Brain pericyte (primary cell): Measurements from ENCODE around the gene KRT39.
"Not testable (repeated sequence)": the region's sequence is repeated elsewhere in the genome, so short reads cannot be mapped to it uniquely, and the experiment has no call there.

Source experiments
- DNase-seq: peaks from one replicate; pipeline ENCODE4 v3.0.0-alpha.2; 2012; ENCODE audit warnings: low read depth, low spot score

KRT39 gene

DNA sequence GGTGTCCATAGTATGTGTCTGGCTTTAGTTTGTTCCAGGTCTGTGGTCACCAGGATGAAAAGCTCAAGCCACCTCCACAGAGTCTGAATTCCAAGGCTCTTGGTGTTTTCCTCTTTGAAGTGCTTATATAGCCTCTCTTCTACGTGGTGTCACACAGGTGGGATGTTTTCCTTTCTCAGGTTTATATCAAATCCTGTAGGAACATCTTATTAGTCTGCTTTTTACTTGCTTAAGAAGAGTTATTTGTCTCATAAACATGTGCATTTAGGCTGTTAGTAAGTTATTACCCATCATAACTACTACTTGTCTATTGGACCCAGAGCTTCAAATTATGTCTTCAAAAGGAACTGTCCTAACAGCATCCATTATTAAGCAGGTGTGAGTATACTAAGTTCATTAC, at the start of gene KRT39:
TSS of gene KRT39 (minus strand) at position 101 of the 400 bp plus-strand sequence. CDS start at position 9, 92 bp downstream.
- DNase-seq: no peak

DNA sequence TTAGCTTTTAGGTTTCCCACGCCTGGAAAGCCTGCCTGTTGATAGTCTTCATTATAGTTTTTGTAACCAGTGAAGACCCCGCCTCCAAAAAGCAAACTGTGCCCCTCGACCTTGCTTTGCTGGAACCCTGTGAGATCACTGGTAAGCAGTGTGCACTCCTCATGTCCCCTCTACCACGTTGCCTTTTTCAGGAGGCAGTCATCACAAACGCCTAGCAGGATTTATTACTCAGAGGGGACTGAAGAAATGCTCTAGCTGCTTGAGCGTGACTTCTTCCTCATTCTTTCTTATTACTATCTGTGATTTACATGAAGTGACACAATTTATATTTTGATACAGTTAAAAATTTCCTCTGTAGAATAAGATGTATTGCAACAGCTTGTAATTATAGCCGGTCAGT, 48.7 kb upstream of the KRT39 start:
- DNase-seq: no peak

DNA sequence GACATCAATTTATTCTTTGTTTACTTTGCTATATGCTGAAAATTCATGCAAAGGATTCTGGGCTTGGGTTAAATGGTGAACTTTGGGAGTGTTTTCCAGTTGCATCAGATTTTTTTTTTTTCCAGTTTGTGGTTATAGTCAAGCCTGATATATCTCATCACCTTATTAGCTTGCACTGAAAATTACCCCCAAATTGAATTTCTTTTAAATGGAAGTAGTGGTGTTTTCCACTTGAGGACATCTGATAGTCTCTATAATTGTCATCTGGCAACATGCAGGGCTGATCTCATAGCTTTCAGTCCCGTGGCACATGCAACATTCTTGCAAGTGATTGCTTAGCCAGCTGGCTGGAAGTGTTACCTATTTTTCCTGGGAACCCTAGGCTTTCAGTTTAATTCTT, 46.9 kb upstream of the KRT39 start:
- DNase-seq: no peak

DNA sequence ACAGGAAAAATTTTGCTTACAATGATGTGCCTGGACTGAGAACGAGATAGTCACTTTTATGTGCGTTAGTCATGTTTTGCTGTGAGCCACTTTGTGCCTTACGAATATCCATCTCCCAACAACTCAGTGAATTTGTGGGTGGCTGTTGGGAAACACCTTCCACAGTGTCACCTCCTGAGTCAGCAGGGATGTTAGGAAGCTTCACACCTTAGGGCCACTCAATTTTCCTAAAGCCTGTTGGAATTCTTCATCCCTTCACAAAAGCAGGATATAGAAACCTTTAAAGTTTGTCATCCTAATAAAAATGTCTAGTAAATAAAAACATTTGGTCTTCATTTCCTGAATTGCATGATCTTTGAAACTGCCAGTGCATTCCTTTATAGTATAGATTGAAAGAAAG, 46.4 kb upstream of the KRT39 start:
- no peak for DNase-seq

DNA sequence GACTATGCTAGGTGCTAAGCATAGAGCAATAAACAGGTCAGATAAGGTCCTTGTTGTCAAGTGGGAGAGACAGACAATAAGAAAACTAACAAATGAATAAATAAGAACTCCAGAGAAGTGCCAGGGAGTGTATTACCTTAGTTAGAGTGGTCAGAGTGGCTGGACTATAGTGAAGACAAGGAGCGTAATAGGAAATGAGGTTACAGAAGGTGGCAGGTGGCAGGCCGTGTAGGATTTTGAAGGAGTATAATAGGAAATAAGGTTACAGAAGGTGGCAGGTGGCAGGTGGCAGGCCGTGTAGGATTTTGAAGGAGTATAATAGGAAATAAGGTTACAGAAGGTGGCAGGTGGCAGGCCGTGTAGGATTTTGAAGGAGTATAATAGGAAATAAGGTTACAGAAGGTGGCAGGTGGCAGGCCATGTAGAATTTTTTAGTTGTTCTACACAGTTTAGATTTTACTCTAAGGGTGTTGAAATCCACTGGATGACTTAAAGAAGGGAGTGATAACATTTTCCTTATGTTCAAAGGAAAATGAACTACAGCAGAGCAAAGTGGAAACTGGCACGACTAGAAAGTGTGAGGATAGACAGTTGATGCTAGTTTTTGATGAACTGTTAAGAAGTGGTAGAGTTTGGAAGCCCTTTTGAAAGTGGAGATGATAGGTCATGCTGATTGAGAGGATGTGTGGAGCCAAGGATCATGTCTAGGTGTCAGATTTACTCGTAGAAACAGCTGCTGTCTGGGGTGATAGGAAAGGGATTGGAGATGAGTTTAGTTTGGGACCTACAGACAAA, 45.8 kb upstream of the KRT39 start:
- DNase-seq: no peak

DNA sequence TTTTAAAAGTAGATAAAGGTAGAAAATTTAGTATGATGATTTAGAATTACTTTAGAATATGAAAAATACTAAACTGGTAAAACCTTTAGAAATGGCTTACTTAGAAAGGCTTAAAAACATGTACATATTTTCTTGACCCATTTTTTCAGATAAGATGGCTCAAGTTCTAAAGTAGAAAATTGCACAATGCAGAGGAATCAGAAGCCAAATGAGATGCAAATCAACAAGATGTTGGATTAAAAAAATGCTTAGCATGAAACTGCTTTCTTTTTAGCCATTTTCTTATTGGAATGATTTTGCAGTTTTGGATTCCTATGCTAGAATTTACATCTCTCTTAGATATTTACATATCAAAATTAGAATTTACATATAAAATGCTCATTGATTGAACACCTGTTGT, 43.7 kb upstream of the KRT39 start:
- DNase-seq: no peak

DNA sequence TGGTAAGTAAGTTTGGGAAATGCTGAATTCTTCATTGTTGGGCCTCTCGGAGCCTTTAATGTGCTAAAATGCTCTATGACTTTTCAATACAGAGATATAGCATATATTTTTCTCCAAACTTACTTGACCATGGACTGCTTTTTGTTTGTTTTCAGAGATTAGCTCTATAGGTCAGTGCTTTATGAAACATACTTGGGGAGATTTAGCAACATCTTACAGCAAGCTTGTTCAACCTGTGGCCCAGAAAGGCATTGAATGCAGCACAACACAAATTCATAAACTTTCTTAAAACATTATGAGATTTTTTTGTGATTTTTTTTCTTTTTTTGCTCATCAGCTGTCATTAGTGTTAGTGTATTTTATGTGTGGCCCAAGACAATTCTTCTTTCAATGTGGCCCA, 43.2 kb upstream of the KRT39 start:
- DNase-seq: no peak

DNA sequence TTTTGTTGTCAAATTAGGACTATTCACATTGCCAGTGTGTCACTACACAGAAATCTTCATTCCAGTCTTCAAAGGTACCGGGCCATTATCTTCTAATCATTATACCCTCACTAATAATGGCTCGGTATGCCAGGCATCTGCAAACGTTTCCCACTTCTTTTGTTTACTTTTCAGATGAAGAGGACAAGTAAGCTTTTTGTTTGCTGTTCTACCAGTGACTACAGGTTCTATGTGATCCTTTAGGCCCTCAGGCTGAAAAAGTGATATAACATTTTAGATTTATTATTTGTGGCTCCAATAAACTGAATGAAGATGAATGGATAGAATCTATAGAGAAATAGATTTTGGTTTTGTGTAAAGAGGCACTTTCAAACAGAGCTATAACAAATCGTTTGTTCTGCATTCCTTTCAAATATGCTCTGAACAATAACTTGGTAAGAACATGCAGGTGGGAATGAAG, 42.6 kb upstream of the KRT39 start:
- no peak for DNase-seq

DNA sequence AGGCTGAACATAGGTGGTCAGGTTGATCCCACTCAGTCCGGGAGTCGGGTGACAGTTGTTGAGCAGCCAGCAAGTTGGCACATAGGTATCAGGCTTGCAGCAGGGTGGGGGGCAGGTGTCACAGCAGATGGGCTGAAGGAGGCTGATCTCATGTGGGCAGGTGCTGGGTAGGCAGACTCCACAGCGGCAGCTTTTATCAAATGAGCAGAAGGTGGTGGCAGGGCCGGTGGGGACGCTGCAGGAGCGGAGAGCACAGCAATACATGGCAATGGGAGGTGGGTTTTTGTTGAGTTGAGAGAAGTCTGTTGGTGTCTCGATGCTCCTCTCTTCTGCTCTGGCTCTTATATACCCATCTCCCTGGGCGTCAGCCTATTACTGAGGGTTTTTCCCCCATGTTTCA, 42.1 kb upstream of the KRT39 start, which contains the start of gene KRTAP3-1:
TSS of gene KRTAP3-1 (minus strand) at position 318 of the 400 bp plus-strand sequence. CDS start at position 264, 54 bp downstream.
- no peak for DNase-seq

DNA sequence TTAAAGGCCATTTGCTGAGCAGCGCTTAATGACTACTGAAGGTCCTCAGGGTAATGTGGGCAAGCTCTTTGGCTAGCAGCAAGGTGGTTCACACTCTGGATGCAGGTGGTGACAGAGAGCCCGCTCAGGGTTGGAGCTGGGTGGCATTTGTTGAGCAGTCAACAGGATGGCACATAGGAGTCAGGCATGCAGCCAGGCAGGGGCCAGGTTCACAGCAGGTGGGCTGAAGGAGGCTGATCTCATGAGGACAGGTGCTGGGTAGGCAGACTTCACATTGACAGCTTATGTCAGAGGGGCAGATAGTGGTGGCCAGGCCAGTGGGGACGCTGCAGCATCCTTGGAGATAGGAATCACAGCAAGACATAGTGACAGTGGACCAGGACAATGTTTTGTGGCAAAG, 37.6 kb upstream of the KRT39 start:
- no peak for DNase-seq

DNA sequence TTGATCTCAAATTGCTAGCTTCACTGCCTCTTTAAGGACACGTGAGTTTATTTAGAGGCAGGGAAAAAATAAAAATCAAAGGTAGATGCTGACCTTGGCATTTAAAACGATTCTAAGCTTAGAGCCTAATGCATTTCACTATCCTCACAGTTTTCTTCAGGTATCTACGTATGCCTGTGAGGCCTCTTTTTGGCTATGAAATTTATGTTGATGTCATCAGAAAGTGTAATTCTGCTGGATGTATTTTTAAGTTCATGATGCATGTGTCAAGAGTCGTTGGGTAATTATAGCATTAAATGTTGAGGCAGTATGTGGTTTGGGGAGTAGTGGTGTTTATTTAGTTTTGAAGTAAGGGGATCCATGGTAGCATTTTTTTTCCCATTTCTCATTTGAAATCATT, 37.2 kb upstream of the KRT39 start:
- DNase-seq: no peak

DNA sequence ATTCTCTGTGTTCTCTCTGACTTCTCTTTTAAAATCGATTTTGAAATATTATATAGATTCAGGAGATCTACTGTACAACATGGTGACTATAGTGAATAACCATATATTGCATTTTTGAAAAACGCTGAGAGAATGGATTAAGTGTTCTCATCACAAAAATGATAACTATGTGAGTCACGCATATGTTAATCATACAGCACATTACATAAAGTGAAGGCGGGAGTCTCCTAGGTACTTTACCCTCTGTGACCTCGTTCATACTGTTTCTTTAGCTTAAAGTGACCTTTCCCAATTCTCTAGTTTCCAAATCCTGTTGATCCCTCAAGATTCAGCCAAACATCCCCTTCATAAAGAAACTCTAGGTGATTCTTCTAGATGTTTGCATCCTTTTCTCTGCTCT, 36.1 kb upstream of the KRT39 start:
- no peak for DNase-seq

DNA sequence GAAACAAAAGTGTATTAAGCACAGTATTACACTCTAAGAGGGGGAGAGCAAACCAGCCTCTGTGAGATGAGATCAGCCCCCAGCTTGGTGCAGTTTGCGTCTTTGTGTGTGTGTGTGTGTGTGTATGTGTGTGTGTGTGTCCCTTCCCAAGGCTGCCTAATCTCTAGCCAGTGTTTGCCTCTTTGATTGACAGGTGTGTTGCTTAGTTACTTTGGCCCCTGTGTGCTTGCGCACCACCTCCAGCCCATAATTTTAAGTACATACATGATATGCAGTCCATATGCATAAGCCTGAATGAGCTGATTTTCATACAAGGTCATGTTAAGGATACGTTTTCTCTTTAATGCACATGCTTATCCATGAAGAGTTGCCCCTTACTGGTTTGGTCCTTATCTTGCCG, 35.0 kb upstream of the KRT39 start:
- no peak for DNase-seq

DNA sequence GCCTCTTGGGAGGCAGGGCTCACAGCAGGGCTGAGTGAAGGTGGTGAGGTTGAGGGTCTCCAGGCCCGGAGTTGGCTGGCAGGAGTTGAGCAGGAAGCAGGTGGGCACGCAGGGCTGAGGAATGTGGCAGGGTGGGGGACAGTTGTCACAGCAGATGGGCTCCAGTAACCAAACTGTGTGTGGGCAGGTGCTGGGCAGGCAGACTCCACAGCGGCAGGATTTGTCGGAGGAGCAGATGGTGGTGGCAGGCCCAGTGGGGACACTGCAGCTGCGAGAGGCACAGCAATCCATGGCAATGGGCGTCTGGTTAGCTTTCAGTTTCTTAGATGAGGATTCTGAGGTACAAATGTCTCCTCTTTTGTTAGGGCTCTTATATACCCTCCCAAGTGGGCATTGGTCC, 32.8 kb upstream of the KRT39 start, which contains the start of gene KRTAP3-2:
TSS of gene KRTAP3-2 (minus strand) at position 344 of the 400 bp plus-strand sequence. CDS start at position 291, 53 bp downstream.
- DNase-seq: not testable (repeated sequence)

DNA sequence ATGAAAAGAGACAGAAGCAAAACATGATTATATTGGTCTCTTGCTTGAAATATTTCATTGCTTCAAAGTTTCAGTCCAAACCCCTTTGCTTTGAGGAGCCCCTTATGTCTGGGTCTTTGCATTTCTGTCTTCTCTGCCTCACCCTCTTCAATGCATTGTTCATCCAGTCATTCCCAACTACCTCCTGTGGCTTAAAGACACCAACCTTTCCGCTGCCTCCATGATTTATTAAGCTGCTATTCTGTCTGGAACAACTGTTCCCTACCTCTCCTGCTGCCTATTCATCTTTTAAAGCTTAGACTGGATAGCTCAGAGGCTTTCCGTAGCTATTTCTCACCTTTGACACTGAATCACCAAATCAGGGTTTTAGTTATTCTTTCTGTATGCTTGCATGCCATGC, 30.6 kb upstream of the KRT39 start:
- no peak for DNase-seq

DNA sequence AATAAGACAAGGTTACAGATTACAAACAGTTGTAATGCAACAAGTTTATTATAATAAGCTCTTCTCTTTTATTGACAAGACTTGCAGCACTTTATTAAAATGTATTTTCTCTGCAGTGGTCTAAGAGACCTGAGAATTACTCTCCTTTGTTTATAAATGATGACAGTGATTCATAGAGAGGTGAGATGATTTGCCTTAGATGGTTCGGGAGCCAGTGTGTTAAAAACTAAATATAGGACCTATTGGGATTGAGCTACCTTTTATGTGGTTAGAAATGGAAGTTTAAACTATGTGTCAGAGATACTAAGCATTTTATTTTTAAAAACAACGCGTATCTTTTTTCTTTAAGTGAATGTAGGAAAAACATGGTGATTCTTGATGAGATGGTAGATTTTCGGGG, 30.1 kb upstream of the KRT39 start:
- DNase-seq: no peak

DNA sequence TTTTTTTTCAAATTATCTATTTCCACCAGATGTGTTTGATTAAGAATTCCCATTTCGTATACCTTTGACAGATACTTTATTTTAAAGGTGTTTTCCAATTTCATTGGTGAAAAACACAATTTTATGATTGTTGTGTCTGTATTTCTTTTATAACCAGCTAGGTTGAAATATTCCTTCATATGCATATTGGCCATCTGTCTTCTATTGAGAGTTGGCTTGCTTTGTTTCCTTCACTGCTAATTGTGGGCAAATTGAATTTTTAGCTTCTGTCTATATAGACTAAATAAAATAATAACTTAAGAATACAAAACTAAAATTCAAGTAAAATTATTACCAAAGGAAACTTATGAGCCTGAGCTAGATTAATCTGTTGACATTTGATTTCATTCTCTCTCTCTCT, 28.4 kb upstream of the KRT39 start:
- no peak for DNase-seq

DNA sequence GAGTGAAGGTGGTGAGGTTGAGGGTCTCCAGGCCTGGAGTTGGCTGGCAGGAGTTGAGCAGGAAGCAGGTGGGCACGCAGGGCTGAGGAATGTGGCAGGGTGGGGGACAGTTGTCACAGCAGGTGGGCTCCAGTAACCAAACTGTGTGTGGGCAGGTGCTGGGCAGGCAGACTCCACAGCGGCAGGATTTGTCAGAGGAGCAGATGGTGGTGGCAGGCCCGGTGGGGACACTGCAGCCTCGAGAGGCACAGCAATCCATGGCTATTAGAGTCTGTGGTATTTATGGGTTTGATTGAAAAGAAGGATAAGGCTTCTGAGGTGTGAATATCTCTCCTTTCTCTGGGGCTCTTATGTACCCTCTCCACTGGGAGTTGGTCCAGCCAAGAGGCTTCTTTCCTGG, 27.1 kb upstream of the KRT39 start, which contains the start of gene KRTAP3-3:
TSS of gene KRTAP3-3 (minus strand) at position 326 of the 400 bp plus-strand sequence. CDS start at position 259, 67 bp downstream.
- DNase-seq: no peak

DNA sequence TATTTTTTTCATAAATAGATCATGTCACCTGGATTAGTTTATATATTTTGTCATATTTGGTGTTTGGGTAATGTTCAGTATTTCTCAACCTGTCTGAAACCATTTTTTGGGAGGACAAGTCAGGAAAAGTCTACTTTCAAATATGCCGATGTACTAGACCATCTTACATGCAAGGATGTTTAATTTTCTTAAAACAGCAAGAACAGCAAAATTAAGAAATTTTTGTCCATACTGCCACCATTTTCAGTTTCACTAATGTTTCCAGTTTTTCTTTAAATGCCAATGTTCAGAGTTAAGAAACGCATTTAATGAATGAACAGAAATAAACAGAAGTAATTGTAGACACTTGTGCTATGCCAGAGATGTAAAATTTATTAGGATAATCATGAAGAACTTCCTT, 26.3 kb upstream of the KRT39 start:
- DNase-seq: no peak

DNA sequence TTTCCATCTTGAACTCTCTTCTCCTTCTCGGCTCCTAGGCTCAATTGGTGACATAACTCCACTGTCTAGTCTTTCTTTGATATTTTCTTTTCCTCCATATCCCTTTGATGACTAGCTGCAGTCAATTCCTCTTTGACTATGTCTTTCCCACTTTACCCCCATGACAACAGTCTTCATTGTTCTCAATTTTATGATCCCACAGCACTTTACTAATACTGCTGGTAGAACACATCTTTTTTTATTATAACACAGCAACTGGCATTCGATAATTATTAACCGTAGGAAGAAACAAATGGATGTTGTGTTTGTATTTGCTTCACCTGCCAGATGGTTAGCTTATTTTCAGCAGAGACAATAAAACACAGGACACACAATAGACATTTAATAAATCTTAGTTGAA, 25.9 kb upstream of the KRT39 start:
- no peak for DNase-seq

DNA sequence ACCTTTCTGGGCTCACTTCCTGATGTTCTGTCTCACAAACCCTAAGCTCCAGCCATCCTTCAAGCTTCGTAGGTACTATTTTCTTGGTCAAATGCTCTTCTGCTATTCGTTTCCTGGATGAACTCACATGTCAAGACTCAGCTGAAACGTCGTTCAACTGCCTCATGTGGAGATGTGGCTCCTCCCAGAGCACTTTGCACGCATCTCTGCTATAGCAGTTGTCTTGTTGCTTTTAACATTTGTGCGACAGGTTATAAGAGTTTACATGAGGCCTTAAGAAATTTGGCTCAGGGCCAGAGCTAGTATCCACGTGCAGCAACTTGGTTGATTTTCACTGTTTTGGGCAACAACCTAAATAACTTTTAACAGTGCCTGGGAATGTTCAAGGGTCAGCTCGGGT, 20.2 kb upstream of the KRT39 start:
- no peak for DNase-seq

DNA sequence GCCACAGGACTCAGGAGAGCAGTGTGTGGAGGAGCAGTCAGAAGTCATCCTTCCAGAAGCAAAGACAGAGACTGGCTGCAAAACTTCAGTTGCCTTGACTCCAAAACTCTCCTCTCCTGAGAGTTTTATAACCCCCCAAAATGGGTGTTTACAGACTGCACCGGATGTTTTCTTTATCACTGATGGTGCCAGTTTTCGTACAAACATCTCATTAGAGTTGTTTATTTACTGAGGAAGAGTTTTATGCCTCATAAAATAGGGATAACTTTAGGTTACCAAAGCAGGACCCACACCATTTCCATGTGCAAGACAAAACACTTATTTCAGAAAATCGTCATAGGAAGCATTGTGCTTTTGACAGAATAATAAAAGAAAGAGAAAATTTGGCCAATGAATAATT, 17.5 kb upstream of the KRT39 start, which contains the start of gene KRT40:
TSS of gene KRT40 (minus strand) at position 101 of the 400 bp plus-strand sequence. CDS start at position 48, 53 bp downstream.
- DNase-seq: no peak

DNA sequence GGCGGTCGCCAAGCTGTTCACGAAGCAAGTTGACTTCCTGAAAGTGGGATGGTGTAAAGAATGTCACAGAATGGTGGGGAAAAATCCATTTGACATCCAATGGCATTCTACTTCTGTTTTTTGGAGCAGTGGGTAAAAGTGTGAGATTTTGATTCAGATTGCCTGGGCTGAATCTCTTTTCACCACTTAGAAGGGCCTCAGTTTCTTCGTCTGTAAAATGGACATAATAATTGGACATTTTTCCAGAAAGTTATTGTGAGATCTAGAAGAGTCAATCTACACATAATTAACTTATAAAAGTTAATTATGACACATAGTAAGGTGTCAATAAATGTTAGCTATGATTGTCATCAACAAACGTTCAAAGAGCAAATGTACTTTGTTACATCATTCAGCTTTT, 14.4 kb upstream of the KRT39 start:
- no peak for DNase-seq
